Heart left ventricle (tissue), 16 donors: Measurements from ENCODE around the gene FOXP1. TPM values are rescaled to one million over a fixed set of nuclear protein-coding genes. Genes with fewer than 3 reads are reported as not detected.

Experiments
- ATAC-seq, 4 donors: fragments of 200-7000 bp; cut with Tn5 transposase; one replicate each; pipeline ENCODE4 v1.9.1; 2020 to 2022; ENCODE audit warnings: moderate library complexity in 4 of 4, mild to moderate bottlenecking in 3 of 4, moderate number of reproducible peaks in 1 of 4
- DNase-seq, 5 donors: peaks; one replicate each; pipeline ENCODE4 v3.0.0-alpha.2; 2020
- H3K27ac ChIP-seq, 12 donors: fragments of 200-600 bp; sonication (generic) in 4 of 12; one replicate each; pipeline versions ENCODE4 v1.5.0 to v1.8.0; 2016 to 2022; ENCODE audit warnings: mild to moderate bottlenecking in 2 of 12
- H3K27me3 ChIP-seq, 9 donors: fragments of 200-600 bp; sonication (generic) in 2 of 9; one replicate each; pipeline versions ENCODE4 v1.5.1 to v1.8.0; 2016 to 2022; ENCODE audit warnings: mild to moderate bottlenecking in 3 of 9
- H3K36me3 ChIP-seq, 9 donors: fragments of 200-600 bp; sonication (generic) in 2 of 9; one replicate each; pipeline versions ENCODE4 v1.5.0 to v1.8.0; 2018 to 2022; ENCODE audit warnings: mild to moderate bottlenecking in 2 of 9
- H3K4me1 ChIP-seq, 12 donors: fragments of 200-600 bp; sonication (generic) in 4 of 12; one replicate each; pipeline versions ENCODE4 v1.5.0 to v1.8.0; 2016 to 2022; ENCODE audit warnings: mild to moderate bottlenecking in 3 of 12
- H3K4me3 ChIP-seq, 12 donors: fragments of 200-600 bp; sonication (generic) in 4 of 12; one replicate each; pipeline versions ENCODE4 v1.5.0 to v1.8.0; 2017 to 2022; ENCODE audit warnings: mild to moderate bottlenecking in 9 of 12, moderate library complexity in 4 of 12
- H3K9me3 ChIP-seq, 12 donors: fragments of 200-600 bp; sonication (generic) in 4 of 12; one replicate each; pipeline versions ENCODE4 v1.5.0 to v1.8.0; 2016 to 2022; ENCODE audit warnings: mild to moderate bottlenecking in 1 of 12
- POLR2A ChIP-seq, 2 donors: fragments of 450-650 bp; IDR thresholded peaks; one replicate each; pipeline ENCODE4 v1.6.1; 2017; ENCODE audit warnings: antibody characterized with exemption in 2 of 2, mild to moderate bottlenecking in 2 of 2, moderate library complexity in 2 of 2
- WGBS, 4 donors: extraction: QIAGEN DNeasy Blood & Tissue Kit in 2 of 4; methylation state at CpG; one replicate each; pipeline versions ENCODE4 v1.1.5 to v1.1.7; 2013 to 2018; 5-methylcytosine and 5-hydroxymethylcytosine counted together
- intact Hi-C, 10 donors: fragments of 100-400 bp; cut with DNase I; formaldehyde crosslinking; loops; one replicate each; pipeline versions ENCODE4 v1.11.1 to v1.14.2; 2022
- polyA plus RNA-seq, 2 donors: library from polyadenylated mRNA; stranded (reverse); fragments of 200-250 nt; gene quantifications; one replicate each; pipeline ENCODE4 v1.2.3, GENCODE V29; 2013
- total RNA-seq, 9 donors: library from RNA; depleted of rRNA in 2 of 9; stranded (reverse); fragments of >200 nt in 2 of 9; fragmentation: NEBNext Ultra II Directional in 3 of 9; extraction: Animal tissue kit (Norgen Biotek cat#: 25700) in 3 of 9; gene quantifications; one replicate each; pipeline versions ENCODE4 v1.1.0 to v1.2.4, GENCODE V29; 2016 to 2023
- TF ChIP-seq, protein P1 (sequence below), 12 donors: fragments of 200-600 bp; sonication (generic) in 4 of 12; IDR thresholded peaks; one replicate each; pipeline versions ENCODE4 v1.5.0 to v1.8.0; 2018 to 2022; ENCODE audit warnings: antibody characterized with exemption in 12 of 12, mild to moderate bottlenecking in 5 of 12
- donor health status: ischemic (EF 13 %, LVEDD 7.1; RV severe dilation, severe dysfunction).
- donor health status: healthy with polysubstance abuse.
- donor health status: DM: no; HTN: yes; CAD: no.
- donor health status: DM: no; HTN: no; CAD: no.
- donor health status: ischemic (EF 25% LVEDD 6.9; RV normal size, moderate dysfunction).
- donor health status: ischemic (EF 25% LVEDD 5.7; RV mildly dilated, moderate dysfunction).
- donor health status: healthy.
- donor health status: DM: yes; HTN: yes; CAD: no.
- donor health status: ischemic (EF 35%, LVEDD 5.7; RV mildly dilated, moderate dysfunction).
- donor health status: nonischemic (EF 11% LVEDD 7.7; RV severe dilation, severe dysfunction).
- donor health status: DM: yes; HTN: yes; CAD: no.
- donor health status: PGD.
- donor health status: ischemic (EF 29% LVEDD 5.4; RV normal size, mild dysfunction).
- donor health status: nonischemic (EF 23%, LVEDD 6.1; RV moderate dilation, normal function).

FOXP1 gene
- total and polyA plus RNA-seq, 11 donors: 14.9 to 67.8 (median 41.1) TPM

DNA sequence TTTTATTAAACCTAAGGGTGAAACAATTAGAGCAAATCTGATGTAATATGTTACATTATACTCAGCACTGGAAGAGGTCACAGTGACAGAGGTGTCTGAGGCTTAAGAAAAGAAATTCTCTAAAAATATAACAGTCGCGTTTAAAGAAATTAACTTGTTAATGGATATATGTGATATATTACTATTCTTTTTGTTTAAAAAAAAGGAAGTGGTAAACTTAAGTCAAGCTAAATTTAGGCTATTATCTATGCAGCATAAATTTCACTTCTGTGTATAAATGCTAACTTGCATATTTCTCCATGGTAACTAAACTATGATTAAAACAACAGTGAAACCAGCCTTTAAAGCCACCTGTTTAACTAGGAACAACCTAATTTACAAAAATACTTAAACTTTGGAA lies 191.3 kb downstream of the FOXP1 start:
- peaks cover 0 to 90% (median 21%) of the 10 kb centered on the region in 12 donors for H3K4me1 ChIP-seq
- no peaks in the 10 kb centered on the region for H3K27me3 ChIP-seq
- TF ChIP-seq POLR2A (IDR thresholded peaks at IDR 0.05): no peak
- TF ChIP-seq, protein P1, sequence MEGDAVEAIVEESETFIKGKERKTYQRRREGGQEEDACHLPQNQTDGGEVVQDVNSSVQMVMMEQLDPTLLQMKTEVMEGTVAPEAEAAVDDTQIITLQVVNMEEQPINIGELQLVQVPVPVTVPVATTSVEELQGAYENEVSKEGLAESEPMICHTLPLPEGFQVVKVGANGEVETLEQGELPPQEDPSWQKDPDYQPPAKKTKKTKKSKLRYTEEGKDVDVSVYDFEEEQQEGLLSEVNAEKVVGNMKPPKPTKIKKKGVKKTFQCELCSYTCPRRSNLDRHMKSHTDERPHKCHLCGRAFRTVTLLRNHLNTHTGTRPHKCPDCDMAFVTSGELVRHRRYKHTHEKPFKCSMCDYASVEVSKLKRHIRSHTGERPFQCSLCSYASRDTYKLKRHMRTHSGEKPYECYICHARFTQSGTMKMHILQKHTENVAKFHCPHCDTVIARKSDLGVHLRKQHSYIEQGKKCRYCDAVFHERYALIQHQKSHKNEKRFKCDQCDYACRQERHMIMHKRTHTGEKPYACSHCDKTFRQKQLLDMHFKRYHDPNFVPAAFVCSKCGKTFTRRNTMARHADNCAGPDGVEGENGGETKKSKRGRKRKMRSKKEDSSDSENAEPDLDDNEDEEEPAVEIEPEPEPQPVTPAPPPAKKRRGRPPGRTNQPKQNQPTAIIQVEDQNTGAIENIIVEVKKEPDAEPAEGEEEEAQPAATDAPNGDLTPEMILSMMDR (IDR thresholded peaks at IDR 0.05): no peak
- DNase-seq (no peak), ATAC-seq (no peak)
- no peaks in the 10 kb centered on the region for H3K36me3 ChIP-seq
- WGBS, 4 donors: 72 to 76% (median 75%) methylated on average over 2 of the region's 2 CpGs
- no peak overlapping the region for H3K4me3 ChIP-seq
- peak overlapping the region in 2 of 12 donors; percentile 11 to 80 for H3K27ac ChIP-seq
- intact Hi-C loops: loop anchor here in 2 of 10 donors (10.0 kb wide), 2 partner anchors 193 to 247 kb away; partner anchors contain the start of gene FOXP1 (in 1 of the 2)
- no peaks in the 10 kb centered on the region for H3K9me3 ChIP-seq

DNA sequence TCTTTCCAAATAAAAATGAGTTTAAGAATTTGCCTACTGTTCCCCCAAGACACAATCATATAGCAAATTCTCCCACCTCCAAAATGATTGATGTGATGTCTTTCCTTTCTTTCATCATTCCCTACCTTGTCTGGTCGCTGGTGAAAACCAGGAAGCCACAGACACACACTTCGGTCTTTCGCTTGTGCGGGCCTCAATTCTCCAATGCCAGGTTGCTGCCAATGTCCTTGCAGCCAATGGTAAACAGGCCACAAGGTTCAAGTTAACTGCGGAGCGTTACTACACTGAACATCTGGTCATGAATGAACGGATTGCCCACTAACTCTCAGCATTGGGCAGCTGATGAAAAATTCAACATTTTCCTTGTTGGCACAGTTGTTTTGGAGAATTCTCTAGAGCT lies 192.2 kb downstream of the FOXP1 start:
- Histone ChIP-seq H3K36me3 (no peaks in the 10 kb centered on the region), H3K27me3 (no peaks in the 10 kb centered on the region), H3K27ac (peak overlapping the region in 2 of 12 donors; percentile 19 to 80), H3K9me3 (no peaks in the 10 kb centered on the region), H3K4me3 (no peak overlapping the region), H3K4me1 (peaks cover 0 to 83% (median 19%) of the 10 kb centered on the region in 12 donors)
- DNase-seq (no peak), ATAC-seq (no peak)
- intact Hi-C loops: loop anchor here in 2 of 10 donors (10.0 kb wide), 2 partner anchors 193 to 247 kb away; partner anchors contain the start of gene FOXP1 (in 1 of the 2)
- WGBS, 4 donors: 81 to 86% (median 83%) methylated on average over 7 of the region's 7 CpGs
- TF ChIP-seq, protein P1 (IDR thresholded peaks at IDR 0.05): no peak
- TF ChIP-seq POLR2A (IDR thresholded peaks at IDR 0.05): no peak

DNA sequence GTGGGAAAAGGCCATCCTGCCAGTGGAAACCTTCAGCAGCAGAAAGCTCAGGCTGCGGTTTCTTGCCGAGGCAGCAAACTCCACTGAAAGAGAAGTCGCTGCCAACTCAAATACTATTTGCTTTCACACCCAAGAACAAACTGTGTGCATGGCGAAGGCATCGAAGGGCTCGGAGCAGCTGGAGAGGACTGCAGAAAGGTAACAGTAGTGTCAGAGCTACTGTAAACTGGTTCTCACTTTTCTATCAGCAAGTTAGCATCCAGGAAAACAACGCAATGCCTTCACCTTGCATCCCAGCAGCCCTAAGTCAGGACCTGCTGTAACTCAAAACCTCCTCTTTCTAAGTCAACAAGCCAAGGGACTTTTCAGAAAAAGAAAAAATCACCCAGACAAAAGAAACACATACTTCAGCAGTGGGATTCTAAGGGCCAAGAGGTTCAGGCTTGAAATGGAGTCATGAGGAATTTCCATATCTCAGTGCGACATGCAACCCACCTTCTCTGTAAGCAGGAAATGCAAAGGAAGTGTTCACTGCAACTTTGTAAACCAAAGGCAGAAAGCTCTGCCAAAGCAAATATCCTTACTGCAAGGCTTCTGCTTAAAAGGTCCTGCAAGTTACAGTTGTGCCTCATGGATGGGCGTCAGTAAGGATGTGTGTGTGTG lies 193.5 kb downstream of the FOXP1 start:
- 16 to 23% (median 19%) methylated on average over 9 of the region's 9 CpGs for WGBS, 4 donors
- TF ChIP-seq, protein P1 (IDR thresholded peaks at IDR 0.05): no peak
- TF ChIP-seq POLR2A (IDR thresholded peaks at IDR 0.05): no peak
- peak; percentile 41 to 79 (median 70) for ATAC-seq
- Histone ChIP-seq H3K36me3 (no peaks in the 10 kb centered on the region), H3K4me1 (peaks cover 0 to 78% (median 17%) of the 10 kb centered on the region in 12 donors), H3K9me3 (no peaks in the 10 kb centered on the region), H3K27me3 (no peaks in the 10 kb centered on the region), H3K27ac (peak overlapping the region in 10 of 12 donors; percentile 2 to 80 (median 32)), H3K4me3 (peak overlapping the region in 7 of 12 donors; percentile 3 to 35 (median 19))
- intact Hi-C loops: loop anchor here in 2 of 10 donors (5.0 to 10.0 kb wide), 3 partner anchors 192 to 245 kb away; partner anchors contain the start of gene FOXP1 (in 2 of the 2)
- DNase-seq: peak; percentile 54 to 70 (median 62)

DNA sequence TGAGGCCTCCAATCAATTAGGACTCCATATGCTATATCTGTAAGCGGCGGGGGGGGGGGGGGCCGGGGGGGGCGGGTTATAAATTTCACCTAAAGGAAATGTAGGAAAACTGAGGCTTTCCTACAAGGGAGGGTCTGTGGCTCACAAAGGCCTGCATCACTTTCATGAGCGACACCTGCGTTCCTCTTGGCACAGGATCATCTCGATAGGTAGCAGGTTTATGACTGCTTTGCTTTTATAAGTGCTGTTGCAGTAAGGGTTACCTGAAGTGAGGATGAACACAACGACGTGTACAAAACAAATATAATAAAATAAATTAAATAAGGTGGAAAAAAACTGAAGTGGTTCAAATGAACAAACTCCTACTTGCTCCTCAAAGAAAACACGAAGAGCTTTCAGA lies 194.3 kb downstream of the FOXP1 start:
- H3K9me3 ChIP-seq: no peaks in the 10 kb centered on the region
- no peak for TF ChIP-seq POLR2A (IDR thresholded peaks at IDR 0.05)
- TF ChIP-seq, protein P1 (IDR thresholded peaks at IDR 0.05): no peak
- H3K4me3 ChIP-seq: no peak overlapping the region
- H3K36me3 ChIP-seq: no peaks in the 10 kb centered on the region
- peaks cover 0 to 78% (median 24%) of the 10 kb centered on the region in 12 donors for H3K4me1 ChIP-seq
- ATAC-seq (no peak), DNase-seq (no peak)
- WGBS, 4 donors: 74 to 85% (median 76%) methylated on average over 8 to 10 of the region's 10 CpGs
- intact Hi-C loops: loop anchor here in 1 of 10 donors (5.0 kb wide), 1 partner anchor 193 kb away; the partner anchor contains the start of gene FOXP1
- H3K27me3 ChIP-seq: no peaks in the 10 kb centered on the region
- peak overlapping the region in 4 of 12 donors; percentile 2 to 80 (median 20) for H3K27ac ChIP-seq
